Ovary (tissue), 9 donors: ENCODE measurements around the gene CRYBG1. TPM values are rescaled to one million over a fixed set of nuclear protein-coding genes. Genes with fewer than 3 reads are reported as not detected.

ENCODE experiments used
- DNase-seq, 5 donors: peaks; one replicate each; pipeline ENCODE4 v3.0.0-alpha.2; 2019 to 2020
- H3K27ac ChIP-seq, 2 donors: fragments of 200-600 bp; one replicate each; pipeline versions ENCODE4 v1.5.1 to v1.8.0; 2019 to 2022
- H3K27me3 ChIP-seq: fragments of 200-600 bp; one replicate; pipeline ENCODE4 v1.8.0; 2022
- H3K36me3 ChIP-seq: fragments of 200-600 bp; sonication (generic); one replicate; pipeline ENCODE4 v1.5.1; 2019
- H3K4me1 ChIP-seq: one replicate; pipeline ENCODE4 v1.8.1; 2013; ENCODE audit warnings: mild to moderate bottlenecking, moderate library complexity; ENCODE audit not compliant: insufficient read depth
- H3K4me3 ChIP-seq: fragments of 200-600 bp; sonication (generic); one replicate; pipeline ENCODE4 v1.5.1; 2017
- H3K9me3 ChIP-seq, 2 donors: fragments of 200-600 bp in 1 of 2; sonication (generic) in 1 of 2; one replicate each; pipeline versions ENCODE4 v1.5.1 to v1.8.1; 2013 to 2019; ENCODE audit warnings: mild to moderate bottlenecking in 1 of 2, moderate library complexity in 1 of 2
- CTCF ChIP-seq, 3 donors: fragments of 450-650 bp in 2 of 3; fragments of 200-600 bp in 1 of 3; IDR thresholded peaks; one replicate each; pipeline versions ENCODE4 v1.5.1 to v1.8.0; 2016 to 2022; ENCODE audit warnings: antibody characterized with exemption in 3 of 3, mild to moderate bottlenecking in 1 of 3
- EP300 ChIP-seq: sonication (generic); formaldehyde crosslinking; IDR thresholded peaks from one replicate; pipeline ENCODE4 v1.6.1; 2017; ENCODE audit warnings: antibody characterized with exemption
- POLR2A ChIP-seq: fragments of 450-650 bp; IDR thresholded peaks from one replicate; pipeline ENCODE4 v1.6.1; 2017; ENCODE audit warnings: antibody characterized with exemption, mild to moderate bottlenecking, moderate library complexity
- WGBS, 3 donors: extraction: QIAGEN DNeasy Blood & Tissue Kit in 1 of 3; methylation state at CpG; one replicate each; pipeline versions ENCODE4 v1.1.5 to v1.1.7; 2013 to 2017; 5-methylcytosine and 5-hydroxymethylcytosine counted together
- intact Hi-C, 4 donors: fragments of 100-400 bp; cut with DNase I; formaldehyde crosslinking; loops; one replicate each; pipeline versions ENCODE4 v1.11.0 to v1.15.1; 2022 to 2023
- polyA plus RNA-seq, 2 donors: library from polyadenylated mRNA; stranded (reverse); fragments of 200-250 nt in 1 of 2; fragments of 350-450 nt in 1 of 2; fragmentation: Illumina TruSeq in 1 of 2; extraction: RNeasy Lipid Tissue Mini Kit (QIAGEN cat#74804) in 1 of 2; gene quantifications; one replicate each; pipeline ENCODE4 v1.2.3, GENCODE V29; 2013 to 2014
- total RNA-seq, 7 donors: library from RNA; depleted of rRNA in 2 of 7; stranded (reverse); fragments of >200 nt in 2 of 7; fragmentation: NEBNext Ultra II Directional in 3 of 7; extraction: Animal tissue kit (Norgen Biotek cat#: 25700) in 3 of 7; gene quantifications; one replicate each; pipeline versions ENCODE4 v1.1.0 to v1.2.4, GENCODE V29; 2016 to 2023
- donor health status: DM: no; HTN: no; CAD: no; lungs with moderate emphysema.
- donor health status: DM: no; HTN: no; CAD: no.
- donor health status: Bipolar disorder and iron deficiency.
- donor health status: DM: yes; HTN: yes; CAD: no.
- donor health status: DM: no; HTN: no; CAD: no.
- donor health status: DM: yes; HTN: yes; CAD: no.

Gene CRYBG1
- total and polyA plus RNA-seq, 9 donors = 1.5 to 7.4 (median 3.8) TPM

- H3K4me3 ChIP-seq = no peak overlapping the region
- no peaks in the 10 kb centered on the region for H3K4me1 ChIP-seq
- H3K27me3 ChIP-seq = no peaks in the 10 kb centered on the region
- H3K9me3 ChIP-seq = no peaks in the 10 kb centered on the region
- H3K27ac ChIP-seq = no peak overlapping the region
- 61 to 82% (median 78%) methylated on average over 1 of the region's 1 CpG for WGBS, 3 donors
- DNase-seq = no peak
- TF ChIP-seq CTCF (IDR thresholded peaks at IDR 0.05) = no peak
- TF ChIP-seq POLR2A = no peak
- no peak for TF ChIP-seq EP300
- intact Hi-C loops = no loop called here
- no peaks in the 10 kb centered on the region for H3K36me3 ChIP-seq
Measured at GRCh38 chr6:106486236-106486635, 125.7 kb downstream of the CRYBG1 start.

- WGBS, 3 donors = 55 to 64% (median 59%) methylated on average over 4 of the region's 4 CpGs
- no peak for DNase-seq
- Histone ChIP-seq H3K36me3 (no peaks in the 10 kb centered on the region), H3K4me1 (no peaks in the 10 kb centered on the region), H3K27ac (no peak overlapping the region), H3K27me3 (no peaks in the 10 kb centered on the region), H3K4me3 (no peak overlapping the region), H3K9me3 (no peaks in the 10 kb centered on the region)
- no peak for TF ChIP-seq EP300
- no peak for TF ChIP-seq POLR2A
- no peak for TF ChIP-seq CTCF (IDR thresholded peaks at IDR 0.05)
- intact Hi-C loops = no loop called here
Measured at GRCh38 chr6:106488494-106489370, 128.2 kb downstream of the CRYBG1 start.

- TF ChIP-seq POLR2A (no peak), CTCF (IDR thresholded peaks at IDR 0.05) (no peak), EP300 (no peak)
- no peaks in the 10 kb centered on the region for H3K4me1 ChIP-seq
- no peak for DNase-seq
- no peaks in the 10 kb centered on the region for H3K27me3 ChIP-seq
- WGBS, 3 donors = 69 to 73% (median 70%) methylated on average over 1 of the region's 1 CpG
- H3K27ac ChIP-seq = no peak overlapping the region
- intact Hi-C loops = no loop called here
- H3K9me3 ChIP-seq = no peaks in the 10 kb centered on the region
- no peak overlapping the region for H3K4me3 ChIP-seq
- H3K36me3 ChIP-seq = no peaks in the 10 kb centered on the region
Measured at GRCh38 chr6:106490030-106490429, 129.5 kb downstream of the CRYBG1 start.

GRCh38 chr6:106490436-106490835 lies 129.9 kb downstream of the CRYBG1 start:
- no peaks in the 10 kb centered on the region for H3K9me3 ChIP-seq
- TF ChIP-seq CTCF (IDR thresholded peaks at IDR 0.05) = no peak
- no peak for TF ChIP-seq EP300
- TF ChIP-seq POLR2A = no peak
- H3K4me1 ChIP-seq = no peaks in the 10 kb centered on the region
- intact Hi-C loops = no loop called here
- no peaks in the 10 kb centered on the region for H3K36me3 ChIP-seq
- H3K4me3 ChIP-seq = no peak overlapping the region
- WGBS, 3 donors = 47 to 80% (median 50%) methylated on average over 1 of the region's 1 CpG
- DNase-seq = no peak
- H3K27me3 ChIP-seq = no peaks in the 10 kb centered on the region
- H3K27ac ChIP-seq = no peak overlapping the region
